Transverse colon (tissue), 4 donors: ENCODE data around the gene FAIM2.

Experiments
- EP300 ChIP-seq: sonication (generic); formaldehyde crosslinking; IDR thresholded peaks from one replicate; pipeline ENCODE4 v1.6.1; 2017; ENCODE audit warnings: antibody characterized with exemption, low read depth
- POLR2A ChIP-seq: fragments of 450-650 bp; IDR thresholded peaks from one replicate; pipeline ENCODE4 v1.6.1; 2016; ENCODE audit warnings: antibody characterized with exemption, mild to moderate bottlenecking, moderate library complexity
- POLR2AphosphoS5 ChIP-seq, 3 donors: sonication (generic); formaldehyde crosslinking; IDR thresholded peaks; one replicate each; pipeline ENCODE4 v1.6.1; 2016; ENCODE audit warnings: antibody characterized with exemption in 3 of 3
- TF ChIP-seq, protein P1 (sequence below), 5 experiments: fragments of 200-600 bp in 3 of 5; fragments of 450-650 bp in 2 of 5; sonication (generic) in 3 of 5; IDR thresholded peaks; 1 replicate in 2 of 5; 2 replicates in 3 of 5; pipeline ENCODE4 v1.5.1; 2016 to 2017; ENCODE audit warnings: antibody characterized with exemption in 5 of 5, inconsistent platforms in 3 of 5, mild to moderate bottlenecking in 2 of 5, moderate library complexity in 1 of 5

DNA sequence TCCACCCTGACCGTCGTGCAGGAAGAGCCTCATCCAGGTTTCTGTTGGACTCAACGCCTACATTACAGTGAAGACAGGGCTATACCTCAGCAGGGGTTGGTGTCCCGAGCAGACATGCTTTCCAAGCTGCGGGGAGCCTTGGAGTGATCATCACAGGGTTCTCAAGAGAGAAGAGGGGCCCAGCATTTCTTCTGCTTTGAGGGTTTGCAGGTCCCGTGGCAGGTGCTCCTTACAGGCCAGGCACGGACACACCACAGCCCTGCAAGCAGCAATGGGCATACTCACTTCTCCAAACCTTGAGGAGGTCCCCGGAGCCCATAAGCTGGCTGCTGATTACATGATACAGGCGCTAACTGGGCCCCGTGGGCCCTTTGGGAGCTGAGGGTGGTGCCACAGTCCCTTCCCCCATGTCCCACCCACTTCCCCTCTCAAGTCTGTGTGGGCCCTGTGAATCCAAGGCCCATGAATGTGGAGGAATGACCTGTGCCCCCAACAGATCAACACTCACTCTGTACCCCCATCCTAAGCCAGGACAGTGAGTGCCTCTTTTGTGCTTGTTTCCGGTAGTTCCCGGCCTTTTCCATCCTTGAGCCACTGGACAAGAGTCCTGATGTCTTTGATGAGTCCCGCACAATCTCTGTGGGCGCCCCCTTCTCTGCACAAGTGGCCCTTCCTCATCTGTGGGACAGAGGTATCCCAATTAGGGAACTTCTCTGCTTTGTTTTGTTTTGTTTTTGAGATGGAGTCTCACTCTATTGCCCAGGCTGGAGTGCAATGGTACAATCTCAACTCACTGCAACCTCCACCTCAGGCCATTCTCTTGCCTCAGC, 47.9 kb upstream of the FAIM2 start:
- TF ChIP-seq POLR2A = no peak
- TF ChIP-seq, protein P1, sequence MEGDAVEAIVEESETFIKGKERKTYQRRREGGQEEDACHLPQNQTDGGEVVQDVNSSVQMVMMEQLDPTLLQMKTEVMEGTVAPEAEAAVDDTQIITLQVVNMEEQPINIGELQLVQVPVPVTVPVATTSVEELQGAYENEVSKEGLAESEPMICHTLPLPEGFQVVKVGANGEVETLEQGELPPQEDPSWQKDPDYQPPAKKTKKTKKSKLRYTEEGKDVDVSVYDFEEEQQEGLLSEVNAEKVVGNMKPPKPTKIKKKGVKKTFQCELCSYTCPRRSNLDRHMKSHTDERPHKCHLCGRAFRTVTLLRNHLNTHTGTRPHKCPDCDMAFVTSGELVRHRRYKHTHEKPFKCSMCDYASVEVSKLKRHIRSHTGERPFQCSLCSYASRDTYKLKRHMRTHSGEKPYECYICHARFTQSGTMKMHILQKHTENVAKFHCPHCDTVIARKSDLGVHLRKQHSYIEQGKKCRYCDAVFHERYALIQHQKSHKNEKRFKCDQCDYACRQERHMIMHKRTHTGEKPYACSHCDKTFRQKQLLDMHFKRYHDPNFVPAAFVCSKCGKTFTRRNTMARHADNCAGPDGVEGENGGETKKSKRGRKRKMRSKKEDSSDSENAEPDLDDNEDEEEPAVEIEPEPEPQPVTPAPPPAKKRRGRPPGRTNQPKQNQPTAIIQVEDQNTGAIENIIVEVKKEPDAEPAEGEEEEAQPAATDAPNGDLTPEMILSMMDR (IDR thresholded peaks at IDR 0.05) = no peak
- TF ChIP-seq POLR2AphosphoS5 (IDR thresholded peaks at IDR 0.05) = no peak
- no peak for TF ChIP-seq EP300
